Fibroblast of skin of left quadriceps (primary cell): ENCODE measurements around the gene CCDC97.
A peak's percentile ranks its signal among the peaks of the same experiment; 100 is the strongest.
"Not testable (repeated sequence)": the region's sequence is repeated elsewhere in the genome, so short reads cannot be mapped to it uniquely, and the experiment has no call there.

ENCODE experiments used
- DNase-seq, 2 experiments: peaks; one replicate each; pipeline ENCODE4 v3.0.0-alpha.2; 2013; ENCODE audit warnings: low read depth in 2 of 2

Gene CCDC97

DNA sequence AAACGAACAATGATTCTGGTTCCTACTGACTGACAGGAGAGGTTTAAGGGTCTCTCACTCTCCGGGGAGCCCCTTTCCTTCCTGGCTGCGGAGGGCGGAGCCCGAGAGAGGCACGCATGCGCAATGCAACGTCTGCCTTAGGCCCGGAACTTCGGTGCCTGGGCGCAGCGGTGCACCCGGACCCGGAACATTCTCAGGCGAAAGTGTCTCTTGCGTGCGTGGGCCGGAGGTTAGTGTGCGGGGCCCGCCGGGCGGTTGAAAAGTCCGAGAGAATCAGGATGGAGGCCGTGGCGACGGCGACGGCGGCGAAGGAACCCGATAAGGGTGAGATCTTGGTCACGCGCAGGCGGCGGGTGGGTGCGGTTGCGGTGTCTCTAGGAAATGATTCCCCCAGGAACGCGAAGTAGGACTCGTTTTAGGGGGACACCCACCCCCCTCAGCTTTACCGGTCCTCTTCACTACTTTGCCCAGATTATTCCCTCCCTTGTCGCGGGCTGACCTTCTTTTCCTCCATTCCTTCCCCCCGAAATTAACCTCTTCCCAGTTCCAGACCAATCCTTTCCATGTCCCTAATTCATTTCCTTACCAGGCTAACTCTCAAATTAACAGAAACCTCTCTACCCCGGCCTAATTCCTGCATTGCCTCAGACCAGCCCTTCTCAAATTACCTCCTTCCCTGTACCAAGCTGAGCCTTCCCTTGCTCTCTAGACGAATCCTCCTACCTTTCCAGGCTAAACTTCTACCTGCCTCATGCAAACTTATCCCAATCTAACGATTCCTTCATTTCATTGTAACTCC is at the start of gene CCDC97:
CCDC97 (plus strand) TSS at position 140 of the 799 bp plus-strand sequence; CDS start at position 279, 139 bp downstream.
- DNase-seq: peak; percentile 69 to 73

GRCh38 chr19:41261474-41262190 is 48.3 kb upstream of the CCDC97 start:
- peak in 1 of 2 experiments; percentile 7 for DNase-seq

GRCh38 chr19:41263042-41263849 is 46.7 kb upstream of the CCDC97 start:
- DNase-seq: peak in 1 of 2 experiments; percentile 11

GRCh38 chr19:41263850-41264580 is 46.0 kb upstream of the CCDC97 start, which contains the start of gene HNRNPUL1:
Gene HNRNPUL1 (plus strand): TSS chr19:41264372. CDS start chr19:41264504, 132 bp downstream.
- DNase-seq: peak; percentile 100

GRCh38 chr19:41264581-41265394 is 45.2 kb upstream of the CCDC97 start:
- peak in 1 of 2 experiments; percentile 11 for DNase-seq

- no peak for DNase-seq
Observed at GRCh38 chr19:41265395-41266153, 44.4 kb upstream of the CCDC97 start.

GRCh38 chr19:41269055-41269454 is 40.9 kb upstream of the CCDC97 start:
- DNase-seq: no peak

DNA sequence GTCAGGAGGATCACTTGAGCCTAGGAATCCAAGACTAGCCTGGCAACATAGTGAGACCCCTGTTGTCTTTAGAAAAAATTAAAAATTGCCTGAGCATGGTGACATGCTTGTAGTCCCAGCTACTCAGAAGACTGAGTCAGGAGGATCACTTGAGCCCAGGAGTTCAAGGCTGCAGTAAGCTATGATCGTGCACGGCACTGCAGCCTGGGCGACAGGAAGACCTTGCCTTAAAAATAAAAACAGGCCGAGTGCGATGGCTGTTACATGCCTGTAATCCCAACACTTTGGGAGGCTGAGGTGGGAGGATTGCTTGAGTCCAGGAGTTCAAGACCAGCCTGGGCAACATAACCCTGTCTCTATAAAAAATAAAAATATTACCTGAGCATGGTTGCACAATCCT is 40.4 kb upstream of the CCDC97 start:
- no peak for DNase-seq

- no peak for DNase-seq
Observed at GRCh38 chr19:41273076-41273475, 36.9 kb upstream of the CCDC97 start.

GRCh38 chr19:41274802-41275201 is 35.2 kb upstream of the CCDC97 start:
- no peak for DNase-seq

DNA sequence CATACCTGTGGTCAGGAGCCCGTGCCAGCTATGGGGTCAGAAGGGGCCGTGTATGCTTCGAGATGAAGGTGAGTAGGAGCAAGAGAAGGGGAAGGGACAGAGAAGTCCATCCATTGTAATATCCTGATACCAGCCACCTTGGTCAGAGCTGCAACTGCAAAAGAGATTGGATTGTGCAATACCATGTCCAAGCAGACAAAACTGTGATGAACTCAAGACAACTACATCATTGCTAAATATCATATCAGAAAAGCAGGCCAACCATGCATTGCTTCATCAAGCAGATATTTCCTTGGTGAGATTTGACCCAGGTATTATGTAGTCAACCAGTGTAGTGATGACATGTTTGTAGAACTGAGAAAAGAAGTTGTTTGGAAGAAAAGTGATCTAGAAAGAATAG is 33.7 kb upstream of the CCDC97 start:
- DNase-seq: no peak

GRCh38 chr19:41278478-41278877 is 31.5 kb upstream of the CCDC97 start:
- DNase-seq: no peak

- no peak for DNase-seq
Observed at GRCh38 chr19:41288673-41289530, 21.1 kb upstream of the CCDC97 start.

- not testable (repeated sequence) for DNase-seq
Observed at GRCh38 chr19:41289814-41290213, 20.2 kb upstream of the CCDC97 start.

DNA sequence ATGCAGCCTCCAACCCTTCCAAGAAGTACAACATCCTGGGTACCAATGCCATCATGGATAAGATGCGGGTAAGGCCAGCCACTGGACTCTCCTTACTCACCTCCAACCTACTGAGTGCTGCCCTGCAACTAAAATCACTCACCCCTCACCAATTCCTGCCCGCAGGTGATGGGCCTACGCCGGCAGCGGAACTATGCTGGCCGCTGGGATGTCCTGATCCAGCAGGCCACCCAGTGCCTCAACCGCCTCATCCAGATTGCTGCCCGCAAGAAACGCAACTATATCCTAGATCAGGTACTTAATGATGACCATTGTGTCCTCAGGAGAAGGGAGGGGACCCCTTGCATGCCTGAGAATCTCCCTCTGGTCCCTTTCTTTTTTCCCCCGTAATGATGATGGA is 15.6 kb upstream of the CCDC97 start:
- no peak for DNase-seq

DNA sequence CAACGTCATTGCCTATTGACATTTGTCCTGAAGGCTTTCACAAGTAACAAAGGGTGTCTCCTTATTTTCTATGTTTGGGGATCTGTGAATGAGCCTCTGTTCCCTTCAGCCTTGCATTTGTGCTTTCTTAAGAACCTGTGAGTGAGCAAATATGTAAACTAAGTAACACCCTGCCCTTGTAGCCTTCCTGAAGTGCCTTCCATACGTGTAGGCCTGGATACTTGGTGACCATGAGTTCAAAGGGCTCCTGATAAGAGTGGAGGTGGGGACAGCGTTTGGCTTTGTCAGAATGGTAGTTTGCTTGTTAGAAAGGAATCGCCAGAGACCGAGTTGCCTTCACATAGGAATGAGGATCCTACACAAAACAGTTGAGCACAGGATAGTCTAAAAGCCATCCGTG is 14.5 kb upstream of the CCDC97 start:
- DNase-seq: no peak

DNA sequence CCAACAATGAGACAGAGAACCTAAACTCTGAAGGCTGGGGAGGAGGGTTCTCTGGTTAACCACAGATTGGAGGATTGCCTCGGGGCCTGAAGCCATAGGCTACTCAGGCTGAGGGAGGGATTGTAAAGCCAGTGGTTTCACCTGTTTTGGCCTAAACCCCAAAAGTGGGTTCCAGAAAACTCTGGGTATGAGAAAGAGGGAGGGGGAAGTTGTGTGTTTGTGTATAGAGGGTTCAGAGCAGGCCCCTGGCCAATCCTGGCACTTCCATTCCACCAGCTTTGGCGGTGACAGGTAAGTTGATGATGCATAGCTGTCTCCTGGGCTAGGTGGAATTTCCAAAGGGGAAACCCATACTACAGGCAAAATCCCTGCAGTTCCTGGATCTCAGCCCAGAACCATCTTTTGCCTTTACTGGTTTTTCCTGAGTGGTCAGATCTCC is 13.5 kb upstream of the CCDC97 start:
- no peak for DNase-seq

GRCh38 chr19:41297628-41298347 is 12.2 kb upstream of the CCDC97 start:
- DNase-seq: no peak
